Uterus (tissue), 4 donors: ENCODE data around the gene EIF3L. TPM values are rescaled to one million over a fixed set of nuclear protein-coding genes. Genes with fewer than 3 reads are reported as not detected.
A peak's percentile ranks its signal among the peaks of the same experiment; 100 is the strongest.

Source experiments
- DNase-seq, 2 donors: peaks; one replicate each; pipeline ENCODE4 v3.0.0-alpha.2; 2019 to 2020
- H3K27ac ChIP-seq, 2 donors: fragments of 200-600 bp; sonication (generic); 1 replicate in 1 of 2; 2 replicates in 1 of 2; pipeline ENCODE4 v1.5.1; 2016 to 2018
- H3K27me3 ChIP-seq, 2 donors: fragments of 200-600 bp; sonication (generic); one replicate each; pipeline ENCODE4 v1.5.1; 2018 to 2019; ENCODE audit warnings: control low read depth in 1 of 2
- H3K36me3 ChIP-seq, 2 donors: fragments of 200-600 bp; sonication (generic); one replicate each; pipeline ENCODE4 v1.5.1; 2019; ENCODE audit warnings: control low read depth in 1 of 2
- H3K4me1 ChIP-seq, 2 donors: fragments of 200-600 bp; sonication (generic); one replicate each; pipeline ENCODE4 v1.5.1; 2018 to 2019; ENCODE audit warnings: control low read depth in 1 of 2
- H3K4me3 ChIP-seq, 2 donors: fragments of 200-600 bp; sonication (generic); 1 replicate in 1 of 2; 2 replicates in 1 of 2; pipeline ENCODE4 v1.5.1; 2018 to 2019; ENCODE audit warnings: mild to moderate bottlenecking in 1 of 2
- H3K9me3 ChIP-seq, 2 donors: fragments of 200-600 bp; sonication (generic); one replicate each; pipeline ENCODE4 v1.5.1; 2019; ENCODE audit warnings: control low read depth in 1 of 2
- CTCF ChIP-seq, 4 experiments: fragments of 200-600 bp in 2 of 4; fragments of 450-650 bp in 2 of 4; sonication (generic) in 2 of 4; IDR thresholded peaks; one replicate each; pipeline ENCODE4 v1.5.1; 2016 to 2019; ENCODE audit warnings: antibody characterized with exemption in 4 of 4, mild to moderate bottlenecking in 2 of 4, moderate library complexity in 1 of 4
- POLR2A ChIP-seq, 2 donors: fragments of 450-650 bp; IDR thresholded peaks; one replicate each; pipeline ENCODE4 v1.6.1; 2016; ENCODE audit warnings: antibody characterized with exemption in 2 of 2, mild to moderate bottlenecking in 1 of 2, moderate library complexity in 1 of 2
- intact Hi-C: fragments of 100-400 bp; cut with DNase I; formaldehyde crosslinking; loops from one replicate; pipeline ENCODE4 v1.15.1; 2023; ENCODE audit warnings: low total_unique reads
- total RNA-seq, 4 donors: library from RNA; depleted of rRNA in 3 of 4; stranded (reverse); fragments of >200 nt in 3 of 4; gene quantifications; one replicate each; pipeline versions ENCODE4 v1.1.0 to v1.2.4, GENCODE V29; 2014 to 2023
- donor health status: DM: yes; HTN: yes; CAD: no.

The EIF3L gene
- total RNA-seq, 4 donors from 2014 or later: 290 to 559 (median 413) TPM

GRCh38 chr22:37892566-37893335 is 43.5 kb downstream of the EIF3L start:
- Histone ChIP-seq H3K36me3 (no peaks in the 10 kb centered on the region), H3K27ac (peak overlapping the region; percentile 71 to 74), H3K27me3 (no peaks in the 10 kb centered on the region), H3K9me3 (no peaks in the 10 kb centered on the region), H3K4me1 (peaks cover 6 to 11% of the 10 kb centered on the region in 2 donors), H3K4me3 (no peak overlapping the region)
- intact Hi-C loops: no loop called here
- TF ChIP-seq POLR2A (IDR thresholded peaks at IDR 0.05): no peak
- no peak for TF ChIP-seq CTCF (IDR thresholded peaks at IDR 0.05)
- peak; percentile 47 to 52 for DNase-seq

GRCh38 chr22:37893583-37893983 is 44.4 kb downstream of the EIF3L start:
- H3K36me3 ChIP-seq: no peaks in the 10 kb centered on the region
- intact Hi-C loops: no loop called here
- H3K9me3 ChIP-seq: no peaks in the 10 kb centered on the region
- DNase-seq: no peak
- TF ChIP-seq CTCF (IDR thresholded peaks at IDR 0.05) (no peak), POLR2A (IDR thresholded peaks at IDR 0.05) (no peak)
- H3K27me3 ChIP-seq: no peaks in the 10 kb centered on the region
- H3K4me3 ChIP-seq: no peak overlapping the region
- peak overlapping the region; percentile 71 to 74 for H3K27ac ChIP-seq
- peaks cover 6 to 8% of the 10 kb centered on the region in 2 donors for H3K4me1 ChIP-seq

- peaks cover 6 to 8% of the 10 kb centered on the region in 2 donors for H3K4me1 ChIP-seq
Measured at GRCh38 chr22:37894939-37895670, 45.9 kb downstream of the EIF3L start.

GRCh38 chr22:37896181-37896592 is 47.0 kb downstream of the EIF3L start:
- peaks cover 6 to 8% of the 10 kb centered on the region in 2 donors for H3K4me1 ChIP-seq
- peak overlapping the region; percentile 71 to 74 for H3K27ac ChIP-seq
- DNase-seq: no peak

More at GRCh38 chr22:37894939-37895670, 45.9 kb downstream of the EIF3L start:
- Histone ChIP-seq H3K27ac (peak overlapping the region; percentile 71 to 74), H3K4me3 (no peak overlapping the region), H3K9me3 (no peaks in the 10 kb centered on the region), H3K36me3 (no peaks in the 10 kb centered on the region), H3K27me3 (no peaks in the 10 kb centered on the region)
- intact Hi-C loops: loop anchor here (5.0 kb wide), 1 partner anchor 37 kb away; no protein-coding TSS in a partner anchor
- DNase-seq: no peak
- TF ChIP-seq CTCF (IDR thresholded peaks at IDR 0.05): no peak
- TF ChIP-seq POLR2A (IDR thresholded peaks at IDR 0.05): no peak

More at GRCh38 chr22:37896181-37896592, 47.0 kb downstream of the EIF3L start:
- H3K9me3 ChIP-seq: no peaks in the 10 kb centered on the region
- TF ChIP-seq POLR2A (IDR thresholded peaks at IDR 0.05) (no peak), CTCF (IDR thresholded peaks at IDR 0.05) (no peak)
- intact Hi-C loops: loop anchor here (5.0 kb wide), 1 partner anchor 36 kb away; no protein-coding TSS in a partner anchor
- no peak overlapping the region for H3K4me3 ChIP-seq
- H3K27me3 ChIP-seq: no peaks in the 10 kb centered on the region
- no peaks in the 10 kb centered on the region for H3K36me3 ChIP-seq
